AG10803 (cell line): Measurements from ENCODE around the gene CHCHD3.

Experiments used
- DNase-seq: peaks from one replicate; pipeline ENCODE4 v3.0.0; 2010; ENCODE audit warnings: low read depth
- H3K4me3 ChIP-seq: 2 replicates; pipeline ENCODE4 v1.5.1; 2011; ENCODE audit warnings: mild to moderate bottlenecking, low read length, control low read depth
- CTCF ChIP-seq: conservative IDR thresholded peaks from 2 replicates; pipeline ENCODE4 v1.5.1; 2011; ENCODE audit warnings: mild to moderate bottlenecking, low read length, control low read depth, inconsistent platforms

Gene CHCHD3

GRCh38 chr7:132836746-132837145 lies 245.1 kb downstream of the CHCHD3 start:
- peak; percentile 25 for DNase-seq
- no peak overlapping the region for H3K4me3 ChIP-seq
- no peak for TF ChIP-seq CTCF

- DNase-seq, result no peak
- no peak overlapping the region for H3K4me3 ChIP-seq
- TF ChIP-seq CTCF, result no peak
Observed at GRCh38 chr7:132830941-132831340, 250.9 kb downstream of the CHCHD3 start.

DNA sequence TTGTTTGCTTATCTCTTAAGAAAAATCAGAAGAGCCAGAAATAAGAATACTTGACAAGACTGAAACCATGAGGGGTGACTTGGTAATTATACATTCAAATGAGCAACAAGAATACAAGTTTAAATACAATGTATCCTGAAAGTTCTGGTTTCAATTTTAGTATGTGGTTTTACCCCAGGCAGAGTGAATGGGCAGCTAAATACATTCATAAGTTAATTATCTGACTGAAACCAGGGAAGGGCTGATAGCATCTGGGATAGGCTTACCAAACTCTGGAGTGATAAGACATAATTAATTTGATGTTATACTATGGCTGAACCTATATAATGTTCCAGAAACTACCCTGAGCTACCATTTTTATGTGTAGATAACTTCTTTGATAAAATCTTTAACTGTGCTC lies 253.4 kb downstream of the CHCHD3 start:
- no peak for TF ChIP-seq CTCF
- DNase-seq, result no peak
- H3K4me3 ChIP-seq, result no peak overlapping the region

GRCh38 chr7:132825932-132826835 lies 255.7 kb downstream of the CHCHD3 start:
- no peak overlapping the region for H3K4me3 ChIP-seq
- TF ChIP-seq CTCF, result no peak
- DNase-seq, result no peak

GRCh38 chr7:132825222-132825621 lies 256.7 kb downstream of the CHCHD3 start:
- H3K4me3 ChIP-seq, result no peak overlapping the region
- no peak for TF ChIP-seq CTCF
- no peak for DNase-seq

- DNase-seq, result no peak
- no peak overlapping the region for H3K4me3 ChIP-seq
- TF ChIP-seq CTCF, result no peak
Observed at GRCh38 chr7:132819648-132820047, 262.2 kb downstream of the CHCHD3 start.

DNA sequence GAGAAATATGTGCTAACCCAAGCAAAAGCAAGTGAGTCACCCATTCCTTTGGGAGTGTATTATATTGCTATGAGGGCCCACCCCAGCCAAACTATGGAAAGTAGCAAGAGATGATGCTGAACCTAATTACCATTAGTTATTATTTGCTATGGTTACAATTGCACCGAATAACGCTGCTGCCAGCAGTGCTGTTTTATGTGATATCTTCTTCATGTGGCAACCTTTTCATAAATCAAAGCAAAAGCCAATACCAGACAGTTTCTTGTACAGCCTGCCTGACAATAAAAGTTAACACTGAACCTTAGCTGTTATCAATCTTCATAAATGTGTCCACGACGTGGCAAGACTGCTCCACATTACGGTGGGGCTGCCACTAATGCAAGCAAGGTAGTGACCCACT lies 263.9 kb downstream of the CHCHD3 start:
- H3K4me3 ChIP-seq, result no peak overlapping the region
- peak; percentile 51 for DNase-seq
- TF ChIP-seq CTCF, result no peak
